Effector memory CD8-positive, alpha-beta T cell (primary cell): ENCODE measurements around the gene FNIP2.
"Not testable (repeated sequence)": the region's sequence is repeated elsewhere in the genome, so short reads cannot be mapped to it uniquely, and the experiment has no call there.

Experiments
- ATAC-seq: fragments of 150-1000 bp; cut with Tn5 transposase; replicated peaks from 2 replicates; pipeline ENCODE4 v1.10.0; 2021; ENCODE audit warnings: mild to moderate bottlenecking, moderate library complexity
- DNase-seq, 3 experiments: peaks; one replicate each; pipeline ENCODE4 v3.0.0; 2021
- H3K27ac Mint-ChIP-seq, 2 donors: one replicate each; pipeline ENCODE4 v1.8.0; 2022; ENCODE audit warnings: mild to moderate bottlenecking in 2 of 2, mixed read lengths in 2 of 2, moderate library complexity in 2 of 2
- H3K27me3 Mint-ChIP-seq, 2 donors: one replicate each; pipeline ENCODE4 v1.8.0; 2022; ENCODE audit warnings: mixed read lengths in 2 of 2
- H3K36me3 Mint-ChIP-seq: one replicate; pipeline ENCODE4 v1.8.0; 2022; ENCODE audit warnings: mild to moderate bottlenecking, moderate library complexity, mixed read lengths; ENCODE audit not compliant: insufficient read depth
- H3K4me1 Mint-ChIP-seq, 2 donors: one replicate each; pipeline ENCODE4 v1.8.0; 2022; ENCODE audit warnings: low read depth in 2 of 2, mixed read lengths in 2 of 2
- H3K4me3 Mint-ChIP-seq, 2 donors: one replicate each; pipeline ENCODE4 v1.8.0; 2022; ENCODE audit warnings: mild to moderate bottlenecking in 2 of 2, mixed read lengths in 2 of 2, moderate library complexity in 2 of 2
- H3K9me3 Mint-ChIP-seq, 2 donors: one replicate each; pipeline ENCODE4 v1.8.0; 2022; ENCODE audit warnings: mixed read lengths in 2 of 2

FNIP2 gene

DNA sequence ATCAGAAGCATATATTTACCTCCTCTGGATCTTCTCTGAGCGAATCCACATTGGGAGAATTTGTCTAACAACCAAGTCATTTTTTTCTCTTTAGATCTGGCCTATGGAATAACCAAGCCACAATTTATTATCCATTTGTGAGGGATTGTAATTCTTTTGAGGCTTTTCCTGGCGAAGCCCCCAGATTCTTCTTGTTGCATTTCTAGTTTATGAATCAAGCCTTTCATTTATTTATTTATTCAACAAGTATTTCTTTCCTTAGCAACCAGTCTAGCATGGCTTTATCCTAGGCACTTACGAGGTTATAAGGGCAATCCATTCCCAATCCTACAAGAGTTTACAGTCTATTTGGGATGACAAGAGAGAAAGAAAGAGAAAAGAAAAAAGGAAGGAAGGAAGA is 18.4 kb upstream of the FNIP2 start:
- ATAC-seq (no peak), DNase-seq (no peak)
- no peaks in the 10 kb centered on the region for H3K9me3 Mint-ChIP-seq
- H3K27ac Mint-ChIP-seq, result no peak overlapping the region
- H3K27me3 Mint-ChIP-seq, result peaks cover 0 to 5% of the 10 kb centered on the region in 2 donors
- H3K4me1 Mint-ChIP-seq, result no peaks in the 10 kb centered on the region
- H3K36me3 Mint-ChIP-seq, result no peaks in the 10 kb centered on the region
- no peak overlapping the region for H3K4me3 Mint-ChIP-seq

DNA sequence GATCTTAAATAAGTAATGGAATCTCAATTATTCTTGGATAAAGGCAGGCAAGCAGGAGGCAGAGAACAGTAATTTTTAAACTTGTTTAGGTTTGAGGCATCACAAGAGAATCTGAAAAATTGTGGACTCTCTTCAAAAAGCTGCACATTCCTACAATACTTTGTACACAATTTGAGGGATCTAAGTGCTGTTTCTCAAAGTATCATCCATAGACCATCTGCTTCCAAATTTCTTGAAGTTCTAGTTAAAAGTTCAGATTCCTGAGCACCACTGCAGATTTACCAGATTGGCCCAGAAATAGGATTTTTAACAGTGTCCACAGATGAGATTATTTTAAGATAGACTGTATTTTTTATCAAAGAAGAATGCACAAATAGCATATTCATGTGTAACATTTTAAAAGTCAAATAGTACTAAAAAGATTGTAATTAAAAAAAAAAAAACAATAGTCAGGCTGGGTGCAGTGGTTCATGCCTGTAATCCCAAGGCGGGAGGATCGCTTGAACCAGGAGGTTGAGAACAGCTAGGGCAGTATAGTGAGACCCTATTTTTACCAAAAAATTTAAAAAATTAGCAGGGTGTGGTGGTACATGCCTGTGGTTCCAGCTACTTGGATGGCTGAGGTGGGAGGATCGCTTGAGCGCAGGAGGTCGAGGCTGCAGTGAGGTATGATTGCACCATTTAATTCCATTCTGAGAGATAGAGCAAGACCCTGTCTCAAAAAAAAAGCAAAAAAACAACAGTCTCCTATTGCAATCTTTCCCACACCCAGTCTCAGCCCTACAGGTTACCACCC is 14.2 kb upstream of the FNIP2 start:
- Mint-ChIP-seq H3K4me1 (no peaks in the 10 kb centered on the region), H3K27ac (no peak overlapping the region), H3K36me3 (peaks cover 4% of the 10 kb centered on the region), H3K27me3 (peaks cover 40 to 41% of the 10 kb centered on the region in 2 donors), H3K4me3 (no peak overlapping the region), H3K9me3 (no peaks in the 10 kb centered on the region)
- ATAC-seq, result no peak
- DNase-seq, result no peak

- ATAC-seq, H3K36me3 Mint-ChIP-seq, H3K4me1 Mint-ChIP-seq, H3K9me3 Mint-ChIP-seq, H3K27ac Mint-ChIP-seq, DNase-seq, H3K4me3 Mint-ChIP-seq: not testable (repeated sequence)
- peaks cover 42 to 48% of the 10 kb centered on the region in 2 donors for H3K27me3 Mint-ChIP-seq
Observed at GRCh38 chr4:158755819-158756218, 13.0 kb upstream of the FNIP2 start.

DNA sequence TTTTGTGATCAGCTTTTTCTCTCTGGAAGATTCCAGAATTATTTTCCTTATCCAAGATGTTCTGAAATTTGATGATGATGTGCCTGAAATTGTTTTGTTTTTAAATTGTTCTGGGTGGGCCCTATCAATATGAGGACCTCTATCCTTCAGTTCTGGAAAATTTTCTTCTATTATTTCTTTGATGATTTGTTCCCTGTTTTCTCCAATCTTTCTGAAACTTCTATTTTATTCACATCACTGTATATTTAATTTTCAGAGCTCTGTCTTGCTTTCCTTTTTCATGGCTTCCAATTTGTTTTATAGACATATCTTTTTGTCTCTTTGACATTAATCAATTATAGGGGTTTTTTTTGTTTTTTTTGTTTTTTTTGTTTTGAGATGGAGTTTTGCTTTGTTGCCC is 12.2 kb upstream of the FNIP2 start:
- H3K36me3 Mint-ChIP-seq, result peaks cover 4% of the 10 kb centered on the region
- DNase-seq (no peak), ATAC-seq (no peak)
- no peak overlapping the region for H3K4me3 Mint-ChIP-seq
- no peaks in the 10 kb centered on the region for H3K9me3 Mint-ChIP-seq
- no peaks in the 10 kb centered on the region for H3K4me1 Mint-ChIP-seq
- peaks cover 49 to 56% of the 10 kb centered on the region in 2 donors for H3K27me3 Mint-ChIP-seq
- H3K27ac Mint-ChIP-seq, result no peak overlapping the region

GRCh38 chr4:158758142-158758541 is 10.7 kb upstream of the FNIP2 start:
- Mint-ChIP-seq H3K27me3 (peaks cover 52 to 67% of the 10 kb centered on the region in 2 donors), H3K4me3 (no peak overlapping the region), H3K9me3 (no peaks in the 10 kb centered on the region), H3K36me3 (peaks cover 4% of the 10 kb centered on the region), H3K4me1 (no peaks in the 10 kb centered on the region), H3K27ac (no peak overlapping the region)
- DNase-seq (no peak), ATAC-seq (no peak)

DNA sequence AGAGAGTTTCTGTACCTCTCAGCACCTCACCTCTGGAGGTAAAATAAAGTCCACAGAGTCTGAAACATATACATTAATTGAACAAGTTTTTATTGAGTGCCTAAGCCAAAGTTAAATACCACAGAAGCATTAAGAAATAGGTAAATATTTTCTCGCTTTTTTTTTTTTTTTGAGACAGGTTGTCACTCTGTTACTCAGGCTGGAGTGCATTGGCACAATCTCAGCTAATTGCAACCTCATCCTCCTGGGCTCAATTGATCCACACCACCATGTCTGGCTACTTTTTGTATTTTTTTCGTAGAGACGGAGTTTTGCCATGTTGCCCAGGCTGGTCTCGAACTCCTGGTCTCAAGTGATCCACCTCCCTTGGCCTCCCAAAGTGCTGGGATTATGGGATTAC is 10.1 kb upstream of the FNIP2 start:
- ATAC-seq (no peak), DNase-seq (no peak)
- Mint-ChIP-seq H3K4me1 (no peaks in the 10 kb centered on the region), H3K36me3 (peaks cover 4% of the 10 kb centered on the region), H3K27me3 (peaks cover 52 to 67% of the 10 kb centered on the region in 2 donors), H3K9me3 (no peaks in the 10 kb centered on the region), H3K4me3 (no peak overlapping the region), H3K27ac (no peak overlapping the region)

DNA sequence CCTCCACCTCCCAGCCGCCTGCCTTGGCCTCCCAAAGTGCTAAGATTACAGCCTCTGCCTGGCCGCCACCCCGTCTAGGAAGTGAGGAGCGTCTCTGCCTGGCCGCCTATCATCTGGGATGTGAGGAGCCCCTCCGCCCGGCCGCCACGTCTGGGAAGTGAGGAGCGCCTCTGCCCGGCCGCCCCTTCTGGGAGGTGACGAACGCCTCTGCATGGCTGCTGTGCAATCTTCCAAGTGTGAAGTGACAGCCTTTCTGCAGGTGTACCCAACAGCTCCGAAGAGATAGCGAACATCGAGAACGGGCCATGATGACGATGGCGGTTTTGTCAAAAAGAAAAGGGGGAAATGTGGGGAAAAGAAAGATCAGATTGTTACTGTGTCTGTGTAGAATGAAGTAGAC is 9.3 kb upstream of the FNIP2 start:
- not testable (repeated sequence) for H3K4me3 Mint-ChIP-seq, DNase-seq, H3K27ac Mint-ChIP-seq, H3K9me3 Mint-ChIP-seq, H3K4me1 Mint-ChIP-seq, H3K36me3 Mint-ChIP-seq, ATAC-seq
- H3K27me3 Mint-ChIP-seq, result peaks cover 52 to 67% of the 10 kb centered on the region in 2 donors

DNA sequence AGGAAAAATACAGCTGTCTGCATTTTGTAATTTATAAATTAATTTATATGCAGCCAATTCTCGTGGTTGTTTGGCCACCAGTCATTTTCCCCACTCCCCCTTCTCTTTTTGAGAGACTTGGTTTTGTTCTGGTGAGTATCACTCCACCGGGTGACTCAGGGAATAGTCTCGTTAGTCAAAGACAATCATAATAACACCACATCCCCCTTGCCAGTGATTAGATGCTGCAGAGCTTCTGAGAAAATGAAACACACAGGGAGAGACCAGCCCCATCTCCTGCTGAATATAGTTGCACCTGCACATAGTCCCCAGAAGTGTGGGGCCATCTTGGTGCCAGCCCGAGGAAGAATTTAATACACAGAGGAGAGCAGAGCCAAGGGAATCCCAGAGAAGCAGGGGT is 8.0 kb upstream of the FNIP2 start:
- H3K27ac Mint-ChIP-seq, result no peak overlapping the region
- H3K4me1 Mint-ChIP-seq, result no peaks in the 10 kb centered on the region
- H3K4me3 Mint-ChIP-seq, result no peak overlapping the region
- peaks cover 42 to 63% of the 10 kb centered on the region in 2 donors for H3K27me3 Mint-ChIP-seq
- ATAC-seq, result no peak
- no peaks in the 10 kb centered on the region for H3K9me3 Mint-ChIP-seq
- DNase-seq, result no peak
- H3K36me3 Mint-ChIP-seq, result peaks cover 3% of the 10 kb centered on the region

DNA sequence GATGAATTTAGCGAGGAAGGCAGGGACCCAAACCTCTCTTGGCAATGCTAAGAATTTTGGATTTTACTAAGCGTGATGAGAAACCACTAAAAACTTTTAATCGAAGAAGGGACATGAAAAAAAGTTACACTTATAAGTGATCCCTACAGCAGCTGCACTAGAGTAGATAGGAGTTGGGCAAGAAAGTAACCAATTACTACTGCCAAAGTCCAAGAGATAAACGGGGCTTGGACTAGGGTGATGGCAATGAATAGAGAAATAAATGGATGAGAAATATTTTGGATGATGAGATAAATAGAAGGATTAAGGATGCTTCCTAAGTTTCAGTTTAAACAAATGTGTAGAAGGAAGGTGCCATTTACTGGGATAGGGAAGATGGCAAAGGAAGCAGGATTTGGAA is 6.3 kb upstream of the FNIP2 start:
- peaks cover 0 to 2% of the 10 kb centered on the region in 2 donors for H3K4me1 Mint-ChIP-seq
- ATAC-seq (no peak), DNase-seq (no peak)
- H3K36me3 Mint-ChIP-seq, result no peaks in the 10 kb centered on the region
- no peak overlapping the region for H3K4me3 Mint-ChIP-seq
- H3K27ac Mint-ChIP-seq, result no peak overlapping the region
- peaks cover 27 to 46% of the 10 kb centered on the region in 2 donors for H3K27me3 Mint-ChIP-seq
- no peaks in the 10 kb centered on the region for H3K9me3 Mint-ChIP-seq

GRCh38 chr4:158763462-158763861 is 5.4 kb upstream of the FNIP2 start:
- ATAC-seq (no peak), DNase-seq (no peak)
- no peaks in the 10 kb centered on the region for H3K9me3 Mint-ChIP-seq
- no peaks in the 10 kb centered on the region for H3K36me3 Mint-ChIP-seq
- no peak overlapping the region for H3K4me3 Mint-ChIP-seq
- H3K27ac Mint-ChIP-seq, result no peak overlapping the region
- H3K4me1 Mint-ChIP-seq, result peaks cover 0 to 6% of the 10 kb centered on the region in 2 donors
- peaks cover 20 to 37% of the 10 kb centered on the region in 2 donors for H3K27me3 Mint-ChIP-seq

DNA sequence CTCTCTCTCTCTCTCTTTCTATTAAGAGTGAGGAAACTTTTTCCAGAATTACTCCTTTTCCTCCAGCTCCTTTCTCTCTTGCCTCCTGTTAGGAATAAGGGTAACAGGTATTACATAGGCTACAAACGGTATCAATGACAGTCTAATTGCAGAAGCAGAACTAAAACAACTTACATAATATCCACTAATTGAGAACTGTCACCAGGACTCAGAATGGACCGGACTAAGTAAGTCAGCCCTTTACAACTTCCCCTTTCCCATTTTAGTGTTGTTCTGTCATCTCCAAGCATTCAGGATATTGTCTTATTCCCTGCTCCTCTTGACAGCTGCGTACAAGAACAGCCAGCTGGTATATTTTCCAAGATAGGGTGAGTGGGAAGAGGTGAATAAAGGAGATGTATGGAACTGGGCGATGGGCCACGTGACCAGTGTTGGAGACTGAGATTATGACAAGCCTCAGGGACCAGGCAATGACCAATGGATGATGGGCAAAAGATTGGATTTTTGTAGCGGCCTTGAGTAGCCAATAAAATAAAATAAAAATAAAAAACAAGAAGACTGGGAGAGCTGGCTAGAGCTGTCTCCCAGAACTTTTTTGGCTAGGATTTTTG is 2.3 kb upstream of the FNIP2 start:
- Mint-ChIP-seq H3K4me3 (no peak overlapping the region), H3K9me3 (no peaks in the 10 kb centered on the region), H3K36me3 (peaks cover 6% of the 10 kb centered on the region), H3K4me1 (peaks cover 7 to 19% of the 10 kb centered on the region in 2 donors), H3K27me3 (peaks cover 3 to 11% of the 10 kb centered on the region in 2 donors), H3K27ac (peak overlapping the region in 1 of 2 donors; percentile 83)
- ATAC-seq (no peak), DNase-seq (no peak)

DNA sequence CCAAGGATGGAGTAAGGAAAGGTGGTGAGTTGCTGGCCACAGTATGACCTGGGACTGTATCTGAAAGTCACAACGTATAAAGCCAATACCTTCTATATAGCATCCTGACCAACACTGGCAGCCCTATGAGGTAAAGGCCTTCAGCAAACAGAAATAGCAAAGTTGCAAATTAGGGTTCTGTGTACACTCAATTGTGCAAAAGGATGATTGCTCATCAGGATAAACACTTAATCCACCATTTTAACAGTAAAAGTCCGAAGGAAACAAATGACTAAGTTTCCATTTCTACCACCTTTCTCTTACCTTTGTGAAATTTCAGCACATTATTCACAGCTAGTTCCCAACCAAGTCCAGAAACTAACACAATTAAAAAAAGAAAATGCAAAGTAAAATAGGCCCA is 1.4 kb upstream of the FNIP2 start:
- Mint-ChIP-seq H3K4me3 (peak overlapping the region; percentile 96 to 99), H3K27ac (peak overlapping the region in 1 of 2 donors; percentile 83), H3K9me3 (no peaks in the 10 kb centered on the region), H3K4me1 (peaks cover 8 to 21% of the 10 kb centered on the region in 2 donors), H3K27me3 (peaks cover 0 to 2% of the 10 kb centered on the region in 2 donors), H3K36me3 (peaks cover 6% of the 10 kb centered on the region)
- ATAC-seq (no peak), DNase-seq (no peak)

DNA sequence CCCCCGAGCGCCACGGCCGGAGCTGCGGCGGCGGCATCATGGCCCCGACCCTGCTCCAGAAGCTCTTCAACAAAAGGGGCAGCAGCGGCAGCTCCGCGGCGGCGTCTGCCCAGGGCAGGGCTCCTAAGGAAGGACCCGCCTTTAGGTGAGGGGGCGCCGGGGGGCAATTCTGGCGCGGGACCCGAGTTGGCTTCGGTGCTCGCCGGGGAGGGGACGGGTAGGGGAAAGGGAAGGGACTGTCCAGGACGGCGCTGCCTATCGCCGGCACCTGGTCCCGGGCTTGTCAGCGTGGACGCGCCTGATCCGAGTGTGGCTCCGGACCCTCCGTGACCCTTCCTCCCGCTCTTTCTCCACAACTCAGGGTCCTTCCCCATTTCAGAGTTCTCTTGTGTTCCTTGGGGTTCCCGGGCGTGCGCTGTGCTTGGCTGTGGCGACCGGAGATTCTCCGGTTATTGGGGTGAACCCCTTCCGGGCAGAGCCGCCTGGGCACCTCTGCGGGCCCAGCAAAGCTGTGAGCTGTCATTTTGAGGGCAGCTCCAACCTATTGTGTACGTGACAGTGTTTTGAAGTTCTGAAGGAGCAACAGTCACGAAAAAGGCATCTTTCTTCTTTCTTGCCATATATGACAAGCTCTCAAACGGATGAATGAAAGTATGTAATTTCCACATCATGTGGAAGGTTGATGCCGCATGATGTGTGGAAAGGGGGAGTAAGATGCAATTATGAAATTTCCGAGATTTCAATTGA is 522 bp downstream of the FNIP2 start:
- Mint-ChIP-seq H3K4me1 (peaks cover 11 to 21% of the 10 kb centered on the region in 2 donors), H3K9me3 (no peaks in the 10 kb centered on the region), H3K27ac (peak overlapping the region; percentile 95 to 97), H3K27me3 (no peaks in the 10 kb centered on the region), H3K4me3 (peak overlapping the region; percentile 96 to 99), H3K36me3 (peaks cover 6% of the 10 kb centered on the region)
- DNase-seq (peak; percentile 32 to 34 (median 33)), ATAC-seq (peak; percentile 48)
